Smooth muscle cell (in vitro differentiated cells): Measurements from ENCODE around the gene RUSF1. TPM values are rescaled to one million over a fixed set of nuclear protein-coding genes. Genes with fewer than 3 reads are reported as not detected.

Source experiments
- DNase-seq: peaks from one replicate; lab custom pipeline; 2025; ENCODE audit not compliant: unreplicated experiment; lab: John Stamatoyannopoulos, UW
- H2AFZ ChIP-seq: fragments of 200-600 bp; sonication (generic); 2 replicates; pipeline ENCODE4 v1.6.0; 2016; ENCODE audit warnings: antibody characterized with exemption, low read depth, mild to moderate bottlenecking
- H3F3A ChIP-seq: fragments of 200-600 bp; sonication (generic); 2 replicates; pipeline ENCODE4 v1.6.0; 2017; ENCODE audit warnings: antibody characterized with exemption, low read depth
- H3K27ac ChIP-seq: fragments of 200-600 bp; sonication (generic); 2 replicates; pipeline ENCODE4 v1.5.1; 2016; ENCODE audit warnings: low read depth, mild to moderate bottlenecking
- H3K27me3 ChIP-seq: fragments of 200-600 bp; sonication (generic); 2 replicates; pipeline ENCODE4 v1.6.1; 2016; ENCODE audit warnings: low read depth, mild to moderate bottlenecking
- H3K36me3 ChIP-seq: fragments of 200-600 bp; sonication (generic); 2 replicates; pipeline ENCODE4 v1.5.1; 2016; ENCODE audit warnings: low read depth
- H3K4me1 ChIP-seq: fragments of 200-600 bp; sonication (generic); 2 replicates; pipeline ENCODE4 v1.5.1; 2016; ENCODE audit warnings: low read depth
- H3K4me2 ChIP-seq: fragments of 200-600 bp; sonication (generic); 2 replicates; pipeline ENCODE4 v1.6.0; 2016; ENCODE audit warnings: mild to moderate bottlenecking
- H3K4me3 ChIP-seq: fragments of 200-600 bp; sonication (generic); 2 replicates; pipeline ENCODE4 v1.5.1; 2016; ENCODE audit warnings: mild to moderate bottlenecking
- H3K79me2 ChIP-seq: fragments of 200-600 bp; sonication (generic); 2 replicates; pipeline ENCODE4 v1.6.0; 2016; ENCODE audit warnings: low read depth, mild to moderate bottlenecking
- H3K9ac ChIP-seq: fragments of 200-600 bp; sonication (generic); 2 replicates; pipeline ENCODE4 v1.6.0; 2016; ENCODE audit warnings: low read depth
- H3K9me3 ChIP-seq: fragments of 200-600 bp; sonication (generic); replicated peaks from 2 replicates; pipeline ENCODE4 v1.5.1; 2016; ENCODE audit warnings: low read depth
- H4K20me1 ChIP-seq: fragments of 200-600 bp; sonication (generic); 2 replicates; pipeline ENCODE4 v1.6.0; 2016; ENCODE audit warnings: low read depth
- WGBS: methylation state at CpG from one replicate; pipeline ENCODE4 v1.1.7; 2016; ENCODE audit warnings: low lambda C conversion rate; 5-methylcytosine and 5-hydroxymethylcytosine counted together
- polyA plus RNA-seq: library from polyadenylated mRNA; unstranded; fragments of >200 nt; fragmentation: Nextera tagmentation; extraction: Ambion mirVana; gene quantifications from 2 replicates; pipeline ENCODE4 v1.2.1, GENCODE V29; 2016
- total RNA-seq: library from RNA; depleted of rRNA; stranded (reverse); fragments of >200 nt; gene quantifications from 2 replicates; pipeline ENCODE4 v1.2.3, GENCODE V29; 2014
- TF ChIP-seq, protein P1 (sequence below): fragments of 200-600 bp; sonication (generic); IDR thresholded peaks from 2 replicates; pipeline ENCODE4 v1.5.1; 2017; ENCODE audit warnings: borderline replicate concordance, mild to moderate bottlenecking, antibody characterized with exemption; ENCODE audit not compliant: insufficient read depth, poor library complexity, severe bottlenecking

Gene RUSF1
- total and polyA plus RNA-seq, 2 experiments from 2014 or later: 55.9 to 72.1 TPM

DNA sequence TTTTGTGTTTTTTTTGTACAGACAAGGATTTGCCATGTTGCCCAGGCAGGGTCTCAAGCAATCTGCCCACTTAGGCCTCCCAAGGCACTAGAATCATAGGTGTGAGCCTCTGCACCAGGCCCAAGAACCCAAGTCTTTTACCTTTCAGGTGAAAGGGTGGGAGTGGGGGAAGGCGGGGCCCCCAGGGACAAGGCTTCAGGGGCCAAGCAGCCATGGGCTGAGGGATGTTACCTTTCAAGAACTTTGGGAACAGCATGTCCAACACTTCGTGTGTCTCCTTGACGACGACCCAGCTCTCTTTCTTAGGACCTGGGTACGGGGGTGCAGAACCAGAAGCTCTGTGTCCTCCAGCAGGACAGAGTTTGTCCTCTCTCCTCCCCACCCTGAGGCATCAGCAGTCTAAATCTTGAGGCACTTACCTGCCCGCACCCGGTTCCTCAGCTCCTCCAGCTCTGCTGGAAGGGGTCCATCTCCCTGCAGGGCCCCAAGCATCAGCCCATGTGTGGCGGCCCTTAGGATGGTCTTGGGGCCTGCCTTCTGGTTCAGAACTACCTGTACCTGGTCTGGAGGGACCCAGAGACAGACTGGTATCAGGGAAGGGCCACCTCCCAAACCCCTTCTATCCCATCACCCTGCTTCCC lies 16.3 kb downstream of the RUSF1 start:
- H2AFZ ChIP-seq: no peak overlapping the region
- H3K27me3 ChIP-seq: peaks cover 14% of the 10 kb centered on the region
- H3K4me2 ChIP-seq: no peak overlapping the region
- H3K36me3 ChIP-seq: no peaks in the 10 kb centered on the region
- 98% methylated on average over 8 of the region's 8 CpGs for WGBS
- peaks cover 8% of the 10 kb centered on the region for H3K4me1 ChIP-seq
- H3K27ac ChIP-seq: no peak overlapping the region
- no peaks in the 10 kb centered on the region for H3K9me3 ChIP-seq
- H3K79me2 ChIP-seq: no peaks in the 10 kb centered on the region
- no peak for DNase-seq
- H3K9ac ChIP-seq: no peak overlapping the region
- H3F3A ChIP-seq: no peaks in the 10 kb centered on the region
- H4K20me1 ChIP-seq: peaks cover 6% of the 10 kb centered on the region
- TF ChIP-seq, protein P1, sequence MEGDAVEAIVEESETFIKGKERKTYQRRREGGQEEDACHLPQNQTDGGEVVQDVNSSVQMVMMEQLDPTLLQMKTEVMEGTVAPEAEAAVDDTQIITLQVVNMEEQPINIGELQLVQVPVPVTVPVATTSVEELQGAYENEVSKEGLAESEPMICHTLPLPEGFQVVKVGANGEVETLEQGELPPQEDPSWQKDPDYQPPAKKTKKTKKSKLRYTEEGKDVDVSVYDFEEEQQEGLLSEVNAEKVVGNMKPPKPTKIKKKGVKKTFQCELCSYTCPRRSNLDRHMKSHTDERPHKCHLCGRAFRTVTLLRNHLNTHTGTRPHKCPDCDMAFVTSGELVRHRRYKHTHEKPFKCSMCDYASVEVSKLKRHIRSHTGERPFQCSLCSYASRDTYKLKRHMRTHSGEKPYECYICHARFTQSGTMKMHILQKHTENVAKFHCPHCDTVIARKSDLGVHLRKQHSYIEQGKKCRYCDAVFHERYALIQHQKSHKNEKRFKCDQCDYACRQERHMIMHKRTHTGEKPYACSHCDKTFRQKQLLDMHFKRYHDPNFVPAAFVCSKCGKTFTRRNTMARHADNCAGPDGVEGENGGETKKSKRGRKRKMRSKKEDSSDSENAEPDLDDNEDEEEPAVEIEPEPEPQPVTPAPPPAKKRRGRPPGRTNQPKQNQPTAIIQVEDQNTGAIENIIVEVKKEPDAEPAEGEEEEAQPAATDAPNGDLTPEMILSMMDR: no peak
- no peak overlapping the region for H3K4me3 ChIP-seq

DNA sequence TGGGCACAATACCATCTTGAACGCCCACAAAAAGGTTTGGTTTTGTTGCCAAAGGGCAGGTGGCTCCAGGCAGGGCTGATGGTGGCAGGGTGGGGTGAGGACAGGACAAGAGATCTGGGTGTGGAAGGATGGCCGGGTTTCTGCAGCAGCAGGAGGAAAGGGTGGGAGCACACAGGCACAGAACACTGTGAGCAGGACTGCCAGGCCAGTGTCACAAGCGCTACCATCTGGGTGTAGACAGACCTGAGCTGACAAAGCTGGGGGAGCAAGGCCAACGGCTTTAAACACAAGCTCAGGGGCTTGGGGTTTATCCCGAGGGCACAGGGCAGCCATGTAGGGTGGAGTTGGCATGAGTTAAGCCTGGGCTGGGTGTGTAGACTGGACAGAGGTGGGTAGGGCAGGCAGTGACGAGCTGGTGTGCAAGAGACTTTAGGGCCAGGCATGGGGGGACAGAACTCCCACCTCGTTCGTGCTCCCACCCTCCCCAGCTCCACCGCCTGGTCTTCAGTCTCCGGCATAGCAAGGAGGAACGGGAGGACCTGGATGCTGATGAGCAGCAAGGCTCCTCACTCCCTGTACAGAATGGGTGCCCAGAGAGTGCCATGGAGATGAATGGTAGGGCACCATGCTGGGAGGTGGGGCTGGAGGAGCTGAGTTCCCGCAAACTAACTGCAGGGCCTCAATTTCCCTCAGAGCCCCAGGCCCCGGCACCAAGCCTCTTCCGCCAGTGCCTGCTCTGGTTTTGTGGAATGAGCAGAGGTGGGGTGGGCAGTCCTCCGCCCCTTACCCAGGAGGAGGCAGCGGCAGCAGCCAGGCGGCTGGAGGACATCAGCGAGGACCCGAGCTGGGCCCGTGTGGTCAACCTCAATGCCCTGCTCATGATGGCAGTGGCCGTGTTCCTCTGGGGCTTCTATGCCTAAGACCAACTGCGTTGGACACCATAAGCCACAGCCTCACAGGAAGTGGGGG lies 18.3 kb downstream of the RUSF1 start:
- H4K20me1 ChIP-seq: peaks cover 6% of the 10 kb centered on the region
- no peak overlapping the region for H3K4me3 ChIP-seq
- no peaks in the 10 kb centered on the region for H3F3A ChIP-seq
- H3K36me3 ChIP-seq: no peaks in the 10 kb centered on the region
- 96% methylated on average over 21 of the region's 22 CpGs for WGBS
- no peak overlapping the region for H3K27ac ChIP-seq
- no peak overlapping the region for H3K4me2 ChIP-seq
- no peak overlapping the region for H2AFZ ChIP-seq
- H3K4me1 ChIP-seq: peaks cover 8% of the 10 kb centered on the region
- peaks cover 32% of the 10 kb centered on the region for H3K27me3 ChIP-seq
- no peak for DNase-seq
- TF ChIP-seq, protein P1: no peak
- no peak overlapping the region for H3K9ac ChIP-seq
- H3K79me2 ChIP-seq: no peaks in the 10 kb centered on the region
- H3K9me3 ChIP-seq: no peaks in the 10 kb centered on the region

- no peak for DNase-seq
- 93% methylated on average over 7 of the region's 7 CpGs for WGBS
- Histone ChIP-seq H3K4me3 (no peak overlapping the region), H3K27ac (no peak overlapping the region), H3K9ac (no peak overlapping the region), H3K36me3 (no peaks in the 10 kb centered on the region), H3F3A (no peaks in the 10 kb centered on the region), H3K4me2 (no peak overlapping the region), H2AFZ (no peak overlapping the region), H3K79me2 (no peaks in the 10 kb centered on the region), H4K20me1 (peaks cover 6% of the 10 kb centered on the region), H3K27me3 (peaks cover 32% of the 10 kb centered on the region), H3K4me1 (peaks cover 8% of the 10 kb centered on the region), H3K9me3 (no peaks in the 10 kb centered on the region)
- TF ChIP-seq, protein P1: no peak
Observed at GRCh38 chr16:31489298-31489564, 19.0 kb downstream of the RUSF1 start.
